Measurements from ENCODE around the gene EVI5.

- peak; percentile 79 for TF ChIP-seq CTCF (IDR thresholded peaks at IDR 0.05)
- no peak for TF ChIP-seq EZH2 (IDR thresholded peaks at IDR 0.05; ENCODE audit: borderline replicate concordance, insufficient read depth, low read depth, low read length, poor library complexity, severe bottlenecking)
These were observed 35.8 kb downstream of the EVI5 start for GRCh38 chr1:92749024-92749634.

Data from B cell (primary cell).